GM13977 (cell line): ENCODE results near the gene KIF25.

Source experiments
- DNase-seq: peaks from one replicate; pipeline ENCODE4 v3.0.0; 2012; ENCODE audit warnings: low spot score
- in situ Hi-C: fragments of 300-500 bp; cut with MboI; formaldehyde crosslinking; loops from one replicate; pipeline ENCODE4 v1.12.0; 2022; ENCODE audit warnings: low sequenced_read_pairs, low pct_unique_long_range_greater_than_20kb, mixed read lengths, inconsistent platforms; ENCODE audit not compliant: unreplicated experiment
- TF ChIP-seq, protein P1 (sequence below): IDR thresholded peaks from 2 replicates; pipeline ENCODE4 v1.5.1; 2012; ENCODE audit warnings: mild to moderate bottlenecking, control low read depth; ENCODE audit not compliant: insufficient read depth; ENCODE audit errors: extremely low read depth, missing control alignments

The KIF25 gene

DNA sequence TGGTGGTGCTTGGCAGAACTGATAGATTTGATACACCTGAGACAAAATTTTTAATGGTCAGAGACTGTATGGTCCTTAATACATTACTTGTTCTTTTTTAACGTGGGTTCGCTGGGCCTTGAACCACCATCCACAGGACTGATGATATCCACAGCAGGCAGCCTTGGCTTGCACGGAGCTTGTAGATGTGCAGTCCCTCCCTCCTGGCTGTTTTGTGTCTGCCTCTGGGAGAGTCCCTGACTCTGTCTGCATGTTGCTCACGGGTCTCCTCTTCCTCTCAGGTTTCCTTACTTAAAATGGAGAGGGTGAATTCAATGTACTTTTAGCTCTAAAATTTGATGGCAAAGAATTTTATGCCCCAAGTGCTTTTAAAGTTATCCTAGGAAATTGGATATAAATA lies 17.5 kb downstream of the KIF25 start:
- no peak for DNase-seq
- TF ChIP-seq, protein P1, sequence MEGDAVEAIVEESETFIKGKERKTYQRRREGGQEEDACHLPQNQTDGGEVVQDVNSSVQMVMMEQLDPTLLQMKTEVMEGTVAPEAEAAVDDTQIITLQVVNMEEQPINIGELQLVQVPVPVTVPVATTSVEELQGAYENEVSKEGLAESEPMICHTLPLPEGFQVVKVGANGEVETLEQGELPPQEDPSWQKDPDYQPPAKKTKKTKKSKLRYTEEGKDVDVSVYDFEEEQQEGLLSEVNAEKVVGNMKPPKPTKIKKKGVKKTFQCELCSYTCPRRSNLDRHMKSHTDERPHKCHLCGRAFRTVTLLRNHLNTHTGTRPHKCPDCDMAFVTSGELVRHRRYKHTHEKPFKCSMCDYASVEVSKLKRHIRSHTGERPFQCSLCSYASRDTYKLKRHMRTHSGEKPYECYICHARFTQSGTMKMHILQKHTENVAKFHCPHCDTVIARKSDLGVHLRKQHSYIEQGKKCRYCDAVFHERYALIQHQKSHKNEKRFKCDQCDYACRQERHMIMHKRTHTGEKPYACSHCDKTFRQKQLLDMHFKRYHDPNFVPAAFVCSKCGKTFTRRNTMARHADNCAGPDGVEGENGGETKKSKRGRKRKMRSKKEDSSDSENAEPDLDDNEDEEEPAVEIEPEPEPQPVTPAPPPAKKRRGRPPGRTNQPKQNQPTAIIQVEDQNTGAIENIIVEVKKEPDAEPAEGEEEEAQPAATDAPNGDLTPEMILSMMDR: no peak
- in situ Hi-C loops: no loop called here

GRCh38 chr6:168015482-168016175 lies 18.2 kb downstream of the KIF25 start:
- in situ Hi-C loops: no loop called here
- TF ChIP-seq, protein P1: no peak
- no peak for DNase-seq

- in situ Hi-C loops: no loop called here
- DNase-seq: no peak
- TF ChIP-seq, protein P1: no peak
Measured at GRCh38 chr6:168016176-168016620, 18.7 kb downstream of the KIF25 start.

GRCh38 chr6:168016721-168017525 lies 19.5 kb downstream of the KIF25 start:
- in situ Hi-C loops: no loop called here
- TF ChIP-seq, protein P1: no peak
- no peak for DNase-seq

DNA sequence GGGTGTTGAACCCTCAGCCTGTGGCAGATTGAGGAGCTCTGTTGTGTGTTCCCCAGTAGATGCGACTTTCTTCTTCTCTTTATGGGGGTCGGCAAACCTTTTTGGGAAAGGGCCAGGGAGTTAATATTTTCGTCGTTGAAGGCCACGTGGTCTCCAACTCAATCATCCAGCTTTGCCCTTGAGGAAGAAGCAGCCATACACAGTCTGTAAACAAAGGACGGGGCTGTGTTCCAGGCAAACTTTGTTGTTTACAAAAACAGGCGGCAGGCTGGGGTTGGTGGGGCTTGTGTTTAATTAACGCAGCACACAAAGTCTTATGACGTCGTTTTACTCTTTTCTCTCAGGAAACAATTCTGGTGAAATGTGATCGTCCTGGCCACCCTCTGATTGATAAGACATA lies 20.2 kb downstream of the KIF25 start:
- TF ChIP-seq, protein P1: no peak
- in situ Hi-C loops: no loop called here
- DNase-seq: no peak

DNA sequence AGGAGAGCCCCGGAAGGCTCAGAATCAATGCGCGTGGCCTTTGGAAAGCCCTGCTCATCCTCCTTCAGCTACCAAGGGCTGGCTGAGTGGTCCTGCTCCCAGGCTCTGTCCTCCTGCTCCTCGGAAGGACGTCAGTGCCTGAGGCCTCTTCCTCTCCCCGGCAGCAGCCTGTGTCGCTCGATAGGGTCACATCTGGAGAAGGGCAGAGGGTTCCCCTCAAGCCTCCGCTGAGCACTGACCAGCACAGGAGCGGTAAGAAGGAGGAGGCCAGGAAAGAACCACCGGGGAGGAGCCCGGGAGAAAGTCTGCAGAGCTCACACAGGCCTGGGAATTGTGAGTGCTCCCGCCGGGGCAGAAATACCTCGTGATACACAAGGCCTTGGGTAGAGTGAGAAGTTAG lies 21.2 kb downstream of the KIF25 start:
- no peak for DNase-seq
- in situ Hi-C loops: no loop called here
- TF ChIP-seq, protein P1: no peak
